Ureter (tissue), 1 donor: ENCODE measurements around the gene COG4. TPM values are rescaled to one million over a fixed set of nuclear protein-coding genes. Genes with fewer than 3 reads are reported as not detected.
A peak's percentile ranks its signal among the peaks of the same experiment; 100 is the strongest.

Experiments used
- DNase-seq: peaks from one replicate; pipeline ENCODE4 v3.0.0-alpha.2; 2020; ENCODE audit warnings: low spot score
- total RNA-seq: library from RNA; stranded (reverse); gene quantifications from one replicate; pipeline ENCODE4 v1.2.4, GENCODE V29; 2023
- donor health status: DM: yes; HTN: yes; CAD: no.

The COG4 gene
- total RNA-seq, 1 donor from 2014 or later: 49.6 TPM

DNA sequence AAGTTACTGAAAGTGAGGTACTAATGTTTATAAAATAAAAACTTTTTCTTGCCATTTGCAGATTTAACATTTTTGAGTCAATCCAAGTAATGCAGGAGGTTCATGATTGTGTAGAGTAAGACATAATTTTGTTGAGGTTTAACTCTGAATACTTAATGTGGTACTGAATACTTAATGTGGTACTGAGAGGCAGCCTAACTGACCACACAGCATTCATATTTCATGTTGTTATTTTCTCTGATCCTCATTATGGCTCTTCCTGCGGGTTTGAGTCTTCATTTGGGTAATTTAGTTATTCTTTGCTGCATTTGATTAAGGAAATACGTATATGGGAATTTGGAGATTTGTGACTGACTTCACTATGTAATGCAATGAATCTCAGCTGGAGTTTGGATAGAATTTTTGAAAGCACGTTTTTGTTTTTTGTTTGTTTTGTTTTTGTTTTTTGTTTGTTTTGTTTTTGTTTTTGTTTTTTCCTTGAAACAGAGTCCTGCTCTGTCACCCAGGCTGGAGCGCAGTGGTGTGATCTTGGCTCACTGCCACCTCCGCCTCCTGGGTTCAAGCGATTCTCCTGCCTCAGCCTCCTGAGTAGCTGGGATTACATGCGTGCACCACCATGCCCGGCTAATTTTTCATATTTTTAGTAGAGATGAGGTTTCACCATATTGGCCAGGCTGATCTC lies 4.1 kb upstream of the COG4 start:
- DNase-seq: no peak

- no peak for DNase-seq
These were observed 3.0 kb upstream of the COG4 start for GRCh38 chr16:70526403-70526802.

- DNase-seq: peak; percentile 46
These were observed 1.1 kb upstream of the COG4 start for GRCh38 chr16:70524399-70524825.

GRCh38 chr16:70523743-70524398 lies 517 bp upstream of the COG4 start, which contains the start of gene SF3B3:
Gene SF3B3 (plus strand): TSS chr16:70523816. CDS start chr16:70526657, 2,841 bp downstream.
- DNase-seq: peak; percentile 76

DNA sequence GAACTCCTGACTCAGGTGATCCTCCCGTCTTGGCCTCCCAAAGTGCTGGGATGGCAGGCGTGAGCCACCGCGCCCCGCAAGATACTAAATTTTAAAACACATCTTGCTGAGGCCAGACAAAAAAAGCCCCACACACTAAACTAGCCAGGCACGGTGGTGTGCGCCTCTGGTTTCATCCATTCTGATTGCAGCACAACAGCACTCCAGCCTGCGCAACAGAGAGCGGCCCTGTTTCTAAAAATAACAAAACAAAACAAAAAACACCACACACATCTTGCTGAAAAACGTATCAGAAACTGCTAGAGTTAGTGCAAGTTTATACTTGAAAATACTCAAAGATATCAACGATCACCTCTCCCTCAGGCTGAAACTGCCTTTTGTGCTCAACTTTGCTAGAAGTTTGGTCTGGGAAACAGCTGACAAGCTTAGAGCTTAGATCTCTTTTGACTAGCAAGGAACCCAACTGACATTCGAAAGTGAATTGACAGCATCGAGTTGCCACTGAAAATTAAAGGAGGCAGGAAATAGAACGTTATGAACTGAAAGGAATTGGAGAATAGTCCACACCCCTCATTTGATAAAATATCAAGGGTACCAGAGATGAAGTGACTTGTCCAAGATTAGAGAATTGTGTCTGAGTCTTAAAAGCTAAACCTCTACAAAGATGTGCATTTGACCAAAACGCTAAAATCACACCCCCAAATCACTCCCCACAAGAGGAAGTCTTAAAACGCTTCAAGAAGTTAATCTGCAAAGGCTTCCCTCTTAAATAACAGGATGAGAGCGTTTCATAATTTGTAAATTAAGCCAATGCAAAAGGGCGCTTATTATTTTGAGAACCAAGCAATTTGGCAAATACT lies 908 bp downstream of the COG4 start:
- DNase-seq: no peak

GRCh38 chr16:70520612-70521297 lies 2.6 kb downstream of the COG4 start:
- DNase-seq: no peak

GRCh38 chr16:70512456-70512855 lies 10.9 kb downstream of the COG4 start:
- DNase-seq: no peak

- no peak for DNase-seq
These were observed 11.5 kb downstream of the COG4 start for GRCh38 chr16:70511833-70512232.

- DNase-seq: no peak
These were observed 13.1 kb downstream of the COG4 start for GRCh38 chr16:70510216-70510615.

DNA sequence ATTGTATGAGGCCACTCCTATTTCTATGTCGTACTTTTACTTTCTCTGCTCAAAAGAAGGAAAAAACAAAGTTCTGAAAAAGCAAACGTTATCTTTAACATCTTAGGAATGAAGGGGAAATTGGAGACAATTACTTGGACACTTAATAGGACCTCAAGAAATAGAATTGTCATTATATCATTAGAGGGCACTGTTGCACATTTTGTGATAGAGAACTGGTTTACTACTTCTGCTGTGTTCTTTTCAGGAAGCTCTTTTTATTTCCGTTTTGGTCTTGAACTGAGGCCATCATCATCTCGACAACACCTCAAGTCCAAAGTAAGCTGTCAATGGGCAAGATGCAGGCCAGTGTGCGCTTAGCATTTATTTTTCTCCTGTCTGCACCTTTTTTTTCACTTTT lies 14.6 kb downstream of the COG4 start:
- no peak for DNase-seq

DNA sequence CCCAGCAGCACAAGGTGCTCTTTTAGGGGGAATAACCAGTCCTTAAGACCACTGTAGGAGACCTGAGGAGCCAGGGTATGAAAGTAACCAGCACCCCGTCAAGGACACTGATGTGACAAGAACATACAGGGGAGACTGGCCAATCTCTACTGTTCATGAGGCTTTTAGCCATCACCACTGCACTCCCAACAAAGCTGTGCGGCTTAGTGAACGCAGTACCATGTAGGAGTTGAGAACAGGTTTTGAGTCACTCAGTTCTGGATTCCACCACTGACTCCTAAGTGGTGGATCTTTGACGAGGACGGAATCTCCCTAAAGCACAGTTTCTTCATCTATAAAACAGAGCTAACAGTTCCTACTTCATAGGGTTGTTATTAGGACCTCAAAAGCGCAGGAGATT lies 26.8 kb downstream of the COG4 start:
- DNase-seq: no peak

- DNase-seq: no peak
These were observed 27.8 kb downstream of the COG4 start for GRCh38 chr16:70495425-70496182.

GRCh38 chr16:70494777-70495176 lies 28.6 kb downstream of the COG4 start:
- no peak for DNase-seq

DNA sequence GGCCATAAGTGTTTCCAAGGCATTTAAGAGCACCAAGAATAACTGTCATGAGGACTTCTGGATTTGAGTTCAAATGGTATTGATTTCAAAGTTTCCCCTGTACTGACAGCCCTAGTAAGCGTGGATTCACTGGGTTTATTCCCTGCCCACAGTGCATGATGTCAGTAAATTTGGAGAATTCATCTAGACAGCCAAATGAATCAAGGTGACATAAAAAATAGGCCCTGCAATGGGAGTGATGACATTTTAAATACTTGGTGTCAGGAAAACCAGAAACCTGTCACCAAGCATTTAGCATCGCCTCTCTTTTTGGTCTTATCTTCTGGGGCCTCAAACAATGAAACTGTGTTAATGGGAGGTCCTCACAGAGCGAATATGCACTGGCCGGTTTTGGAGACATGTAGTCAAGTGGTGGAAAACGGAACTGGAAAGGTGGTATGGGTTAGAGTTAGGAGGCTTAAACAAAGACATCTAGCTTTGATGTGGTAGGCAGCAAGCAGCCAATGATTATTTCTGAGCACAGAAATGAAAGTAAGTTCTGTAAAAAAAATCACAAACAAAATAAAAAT lies 29.1 kb downstream of the COG4 start:
- DNase-seq: no peak

DNA sequence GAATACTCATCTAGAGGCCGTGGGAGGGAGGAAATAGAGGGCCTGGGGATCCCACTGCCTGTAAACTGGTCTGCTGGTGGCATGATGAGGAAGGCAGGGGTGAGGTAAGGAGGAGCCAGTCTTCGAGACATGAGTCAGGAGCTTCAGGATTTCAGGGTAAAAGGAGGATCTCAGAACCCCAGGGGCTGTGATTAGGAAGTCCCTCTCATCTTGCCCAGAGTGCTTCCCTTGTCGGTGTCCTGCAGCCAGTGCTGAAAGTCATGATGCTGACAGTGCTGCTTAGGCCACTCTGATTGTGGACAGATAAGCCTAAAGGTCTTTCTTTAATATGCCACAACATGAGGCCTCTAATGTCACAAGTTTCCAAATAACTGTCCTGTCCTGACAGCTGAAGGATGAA lies 29.6 kb downstream of the COG4 start:
- DNase-seq: no peak

GRCh38 chr16:70490261-70490660 lies 33.1 kb downstream of the COG4 start:
- DNase-seq: no peak

DNA sequence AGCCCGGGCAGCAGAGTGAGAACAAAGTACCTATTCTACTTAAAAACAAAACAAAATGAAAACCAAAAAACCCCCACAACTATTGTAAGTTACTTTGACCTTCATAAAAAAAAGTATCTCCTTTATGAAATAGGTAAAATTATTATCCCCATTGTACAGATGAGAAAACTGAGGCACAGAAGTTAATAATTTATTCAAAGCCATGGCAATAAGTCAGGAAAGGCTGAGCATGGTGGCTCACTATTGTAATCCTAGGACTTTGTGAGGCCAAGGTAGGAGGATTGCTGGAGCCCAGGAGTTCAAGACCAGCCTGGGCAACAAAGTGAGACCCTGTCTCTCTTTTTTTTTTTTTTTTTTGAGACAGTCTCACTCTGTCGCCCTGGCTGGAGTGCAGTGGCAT lies 38.5 kb downstream of the COG4 start:
- DNase-seq: no peak

GRCh38 chr16:70483426-70483825 lies 39.9 kb downstream of the COG4 start:
- DNase-seq: no peak

GRCh38 chr16:70482624-70483023 lies 40.7 kb downstream of the COG4 start:
- DNase-seq: no peak

GRCh38 chr16:70481929-70482536 lies 41.3 kb downstream of the COG4 start:
- no peak for DNase-seq
